NCI-H146 treated with DMSO at 0.1 percent for 48 hours (cell line): ENCODE measurements around the gene PMVK.
A peak's percentile ranks its signal among the peaks of the same experiment; 100 is the strongest.
"Not testable (repeated sequence)": the region's sequence is repeated elsewhere in the genome, so short reads cannot be mapped to it uniquely, and the experiment has no call there.

ENCODE experiments used
- DNase-seq: peaks from one replicate; lab custom pipeline; 2025; ENCODE audit not compliant: unreplicated experiment; lab: John Stamatoyannopoulos, UW

The PMVK gene

GRCh38 chr1:154936555-154937084 is at the start of gene PMVK:
PMVK (minus strand) TSS chr1:154936719; CDS start chr1:154936685, 34 bp downstream.
- peak; percentile 87 for DNase-seq

GRCh38 chr1:154983776-154984466 is 47.4 kb upstream of the PMVK start:
- DNase-seq = no peak

GRCh38 chr1:154982897-154983648 is 46.6 kb upstream of the PMVK start, which contains the start of gene FLAD1:
FLAD1 (plus strand) TSS chr1:154983344; CDS start chr1:154983695, 351 bp downstream.
- DNase-seq = peak; percentile 99

GRCh38 chr1:154982341-154982740 is 45.8 kb upstream of the PMVK start:
- DNase-seq = no peak

GRCh38 chr1:154978360-154978759 is 41.8 kb upstream of the PMVK start:
- DNase-seq = no peak

GRCh38 chr1:154977762-154978161 is 41.2 kb upstream of the PMVK start:
- not testable (repeated sequence) for DNase-seq

GRCh38 chr1:154975409-154976059 is 39.0 kb upstream of the PMVK start:
- no peak for DNase-seq

GRCh38 chr1:154974808-154975408 is 38.4 kb upstream of the PMVK start:
- peak; percentile 96 for DNase-seq

GRCh38 chr1:154974102-154974807 is 37.7 kb upstream of the PMVK start, which contains the start of gene CKS1B:
CKS1B (plus strand) TSS chr1:154974681; CDS start chr1:154974746, 65 bp downstream.
- DNase-seq = peak; percentile 99

GRCh38 chr1:154973344-154974101 is 37.0 kb upstream of the PMVK start:
- peak; percentile 79 for DNase-seq

GRCh38 chr1:154972517-154973343 is 36.2 kb upstream of the PMVK start:
- DNase-seq = no peak

- no peak for DNase-seq
These were observed 35.6 kb upstream of the PMVK start for GRCh38 chr1:154972213-154972516.

- DNase-seq = no peak
These were observed 35.0 kb upstream of the PMVK start for GRCh38 chr1:154971341-154971998.

- DNase-seq = no peak
These were observed 34.3 kb upstream of the PMVK start, which contains the start of gene SHC1 for GRCh38 chr1:154970631-154971340. SHC1 (minus strand) TSS chr1:154970747; CDS start chr1:154970526, 221 bp downstream.

GRCh38 chr1:154969860-154970452 is 33.4 kb upstream of the PMVK start:
- no peak for DNase-seq

GRCh38 chr1:154969246-154969645 is 32.7 kb upstream of the PMVK start:
- no peak for DNase-seq

GRCh38 chr1:154968731-154969130 is 32.2 kb upstream of the PMVK start:
- no peak for DNase-seq
